Adrenal gland (tissue), 12 donors: ENCODE data around the gene TATDN2. TPM values are rescaled to one million over a fixed set of nuclear protein-coding genes. Genes with fewer than 3 reads are reported as not detected.

Source experiments
- DNase-seq, 7 donors: peaks; one replicate each; pipeline ENCODE4 v3.0.0-alpha.2; 2019 to 2020
- H3K27ac ChIP-seq, 5 donors: fragments of 200-600 bp; sonication (generic) in 4 of 5; 1 replicate in 3 of 5; 2 replicates in 2 of 5; pipeline versions ENCODE4 v1.5.1 to v1.8.0; 2016 to 2020; ENCODE audit warnings: mild to moderate bottlenecking in 1 of 5
- H3K27me3 ChIP-seq: fragments of 200-600 bp; 2 replicates; pipeline ENCODE4 v1.8.0; 2021
- H3K36me3 ChIP-seq, 2 donors: fragments of 200-600 bp; replicated peaks in 1 of 2; 1 replicate in 1 of 2; 2 replicates in 1 of 2; pipeline versions ENCODE4 v1.5.1 to v1.8.0; 2018 to 2022
- H3K4me1 ChIP-seq, 2 donors: fragments of 200-600 bp; replicated peaks in 1 of 2; 1 replicate in 1 of 2; 2 replicates in 1 of 2; pipeline versions ENCODE4 v1.5.1 to v1.8.0; 2018 to 2021
- H3K4me3 ChIP-seq, 4 donors: fragments of 200-600 bp; sonication (generic) in 3 of 4; one replicate each; pipeline ENCODE4 v1.5.1; 2016 to 2018
- H3K9me3 ChIP-seq, 3 donors: fragments of 200-600 bp; sonication (generic) in 1 of 3; replicated peaks in 1 of 3; 1 replicate in 2 of 3; 2 replicates in 1 of 3; pipeline versions ENCODE4 v1.5.1 to v1.8.0; 2016 to 2021
- CTCF ChIP-seq, 6 experiments: fragments of 450-650 bp in 4 of 6; fragments of 200-600 bp in 2 of 6; sonication (generic) in 1 of 6; IDR thresholded peaks; 1 replicate in 5 of 6; 2 replicates in 1 of 6; pipeline versions ENCODE4 v1.5.1 to v1.8.0; 2016 to 2021; ENCODE audit warnings: antibody characterized with exemption in 6 of 6, mild to moderate bottlenecking in 2 of 6, moderate library complexity in 1 of 6
- POLR2A ChIP-seq, 2 donors: fragments of 450-650 bp; IDR thresholded peaks; one replicate each; pipeline ENCODE4 v1.6.1; 2017; ENCODE audit warnings: antibody characterized with exemption in 2 of 2, mild to moderate bottlenecking in 2 of 2, moderate library complexity in 1 of 2
- WGBS, 4 donors: extraction: QIAGEN DNeasy Blood & Tissue Kit in 2 of 4; methylation state at CpG; one replicate each; pipeline versions ENCODE4 v1.1.5 to v1.1.7; 2013 to 2017; 5-methylcytosine and 5-hydroxymethylcytosine counted together
- intact Hi-C, 2 donors: fragments of 100-400 bp; cut with DNase I; formaldehyde crosslinking; loops; one replicate each; pipeline versions ENCODE4 v1.14.1 to v1.15.0; 2022 to 2023
- polyA plus RNA-seq, 3 donors: library from polyadenylated mRNA; stranded (reverse); fragments of 200-250 nt in 2 of 3; fragments of 350-450 nt in 1 of 3; fragmentation: Illumina TruSeq in 1 of 3; extraction: RNeasy Lipid Tissue Mini Kit (QIAGEN cat#74804) in 1 of 3; gene quantifications; one replicate each; pipeline ENCODE4 v1.2.3, GENCODE V29; 2013 to 2014
- total RNA-seq, 9 donors: library from RNA; depleted of rRNA in 4 of 9; stranded (reverse); fragments of >200 nt in 4 of 9; fragments of 120-200 nt in 1 of 9; fragmentation: NEBNext Ultra II Directional in 1 of 9; extraction: Animal tissue kit (Norgen Biotek cat#: 25700) in 1 of 9; gene quantifications; one replicate each; pipeline versions ENCODE4 v1.1.0 to v1.2.4, GENCODE V29; 2013 to 2023
- donor health status: healthy with polysubstance abuse.
- donor health status: Bipolar disorder and iron deficiency.
- donor health status: DM: yes; HTN: yes; CAD: no.
- donor health status: DM: no; HTN: no; CAD: no.
- donor health status: DM: no; HTN: no; CAD: no.
- donor health status: DM: yes; HTN: yes; CAD: no.

The TATDN2 gene
- total and polyA plus RNA-seq, 12 donors, result 10.0 to 34.8 (median 22.6) TPM

DNA sequence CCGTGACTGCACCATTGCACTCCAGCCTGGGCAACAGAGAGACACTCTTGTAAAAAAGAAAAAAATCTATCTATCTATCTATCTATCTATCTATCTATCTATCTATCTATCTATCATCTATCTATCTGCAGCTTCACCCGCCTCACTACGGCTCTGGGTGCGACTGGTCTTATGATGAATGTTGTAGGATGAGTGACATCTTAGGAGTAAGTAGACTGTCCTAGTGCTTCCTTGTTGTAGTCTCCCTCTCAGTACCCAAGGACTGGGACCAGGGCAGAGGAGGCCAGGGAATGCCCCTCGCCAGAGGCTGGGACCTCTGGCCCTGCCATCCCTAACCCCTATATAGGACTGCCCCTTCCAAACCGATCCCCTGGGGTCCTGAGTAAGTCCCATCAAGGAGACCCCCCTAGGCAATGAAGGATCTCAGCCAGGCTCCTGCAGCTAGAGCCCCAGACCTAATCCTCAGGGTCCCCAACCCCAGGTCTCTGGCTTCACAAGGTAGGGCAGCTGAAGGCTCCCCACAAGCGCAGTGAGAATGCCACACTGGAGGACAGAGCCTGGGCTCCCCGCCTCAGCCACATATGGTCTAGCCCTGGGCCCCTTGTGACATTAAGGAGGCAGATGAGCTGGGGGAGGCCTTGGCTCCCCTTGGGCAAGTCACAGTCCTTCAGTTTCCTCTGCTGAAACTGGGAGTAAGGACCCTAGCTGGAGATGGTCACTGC, 73.5 kb downstream of the TATDN2 start:
- H3K4me1 ChIP-seq, result peaks cover 9 to 11% of the 10 kb centered on the region in 2 donors
- H3K36me3 ChIP-seq, result peaks cover 0 to 17% of the 10 kb centered on the region in 2 donors
- no peak for TF ChIP-seq POLR2A (IDR thresholded peaks at IDR 0.05)
- no peak for TF ChIP-seq CTCF (IDR thresholded peaks at IDR 0.05)
- intact Hi-C loops, result no loop called here
- no peaks in the 10 kb centered on the region for H3K9me3 ChIP-seq
- DNase-seq, result peak in 1 of 7 donors; percentile 61
- WGBS, 4 donors, result 85 to 95% (median 91%) methylated on average over 6 to 8 of the region's 8 CpGs
- no peaks in the 10 kb centered on the region for H3K27me3 ChIP-seq
- H3K4me3 ChIP-seq, result peak overlapping the region in 1 of 4 donors; percentile 77
- H3K27ac ChIP-seq, result no peak overlapping the region

DNA sequence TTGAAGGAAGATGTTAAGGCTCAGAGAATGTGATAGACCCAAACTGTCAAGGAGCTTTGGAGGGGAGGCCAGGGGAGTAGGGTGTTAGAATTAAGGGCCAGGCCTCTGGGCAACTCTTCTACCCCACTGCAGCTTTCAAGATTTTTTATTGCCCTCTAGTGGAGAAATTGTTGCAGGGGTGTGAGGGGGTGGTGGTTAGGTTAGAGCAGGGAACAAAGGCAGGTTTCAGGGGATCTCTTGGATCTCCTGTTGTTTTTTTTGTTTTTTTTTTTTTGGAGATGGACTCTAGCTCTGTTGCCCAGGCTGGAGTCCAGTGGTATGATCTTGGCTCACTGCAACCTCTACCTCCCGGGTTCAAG, 74.1 kb downstream of the TATDN2 start:
- Histone ChIP-seq H3K27ac (no peak overlapping the region), H3K4me1 (peaks cover 9 to 11% of the 10 kb centered on the region in 2 donors), H3K27me3 (no peaks in the 10 kb centered on the region), H3K9me3 (no peaks in the 10 kb centered on the region), H3K36me3 (peaks cover 0 to 12% of the 10 kb centered on the region in 2 donors), H3K4me3 (no peak overlapping the region)
- WGBS, 4 donors, result 82 to 100% (median 91%) methylated on average over 1 of the region's 1 CpG
- TF ChIP-seq POLR2A (IDR thresholded peaks at IDR 0.05) (no peak), CTCF (IDR thresholded peaks at IDR 0.05) (peak in 1 of 6 experiments; percentile 17)
- intact Hi-C loops, result no loop called here
- no peak for DNase-seq

DNA sequence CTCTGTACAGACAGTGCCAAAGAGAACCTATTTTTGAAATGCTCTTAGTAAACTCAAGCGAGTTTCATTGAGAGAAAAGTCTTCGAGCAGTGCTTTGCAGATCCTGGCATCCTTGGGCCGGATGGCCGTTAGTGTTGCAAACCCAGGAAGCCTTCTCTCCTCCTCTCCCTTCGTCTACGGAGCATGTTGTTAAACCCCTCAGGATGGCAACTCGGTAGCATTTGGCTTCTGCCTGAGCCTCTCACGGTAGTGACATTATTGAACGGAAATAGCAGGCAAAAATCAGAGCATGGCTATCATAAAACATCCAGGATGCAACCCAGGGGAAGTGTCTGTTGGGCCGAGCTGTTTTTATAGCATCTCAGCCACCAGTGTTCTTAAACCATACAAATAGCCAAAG, 79.3 kb downstream of the TATDN2 start:
- no peak for DNase-seq
- Histone ChIP-seq H3K36me3 (no peaks in the 10 kb centered on the region), H3K27me3 (no peaks in the 10 kb centered on the region), H3K4me3 (no peak overlapping the region), H3K27ac (no peak overlapping the region), H3K9me3 (no peaks in the 10 kb centered on the region), H3K4me1 (no peaks in the 10 kb centered on the region)
- TF ChIP-seq CTCF (IDR thresholded peaks at IDR 0.05) (no peak), POLR2A (IDR thresholded peaks at IDR 0.05) (no peak)
- intact Hi-C loops, result no loop called here
- 68 to 73% (median 70%) methylated on average over 10 of the region's 10 CpGs for WGBS, 4 donors

DNA sequence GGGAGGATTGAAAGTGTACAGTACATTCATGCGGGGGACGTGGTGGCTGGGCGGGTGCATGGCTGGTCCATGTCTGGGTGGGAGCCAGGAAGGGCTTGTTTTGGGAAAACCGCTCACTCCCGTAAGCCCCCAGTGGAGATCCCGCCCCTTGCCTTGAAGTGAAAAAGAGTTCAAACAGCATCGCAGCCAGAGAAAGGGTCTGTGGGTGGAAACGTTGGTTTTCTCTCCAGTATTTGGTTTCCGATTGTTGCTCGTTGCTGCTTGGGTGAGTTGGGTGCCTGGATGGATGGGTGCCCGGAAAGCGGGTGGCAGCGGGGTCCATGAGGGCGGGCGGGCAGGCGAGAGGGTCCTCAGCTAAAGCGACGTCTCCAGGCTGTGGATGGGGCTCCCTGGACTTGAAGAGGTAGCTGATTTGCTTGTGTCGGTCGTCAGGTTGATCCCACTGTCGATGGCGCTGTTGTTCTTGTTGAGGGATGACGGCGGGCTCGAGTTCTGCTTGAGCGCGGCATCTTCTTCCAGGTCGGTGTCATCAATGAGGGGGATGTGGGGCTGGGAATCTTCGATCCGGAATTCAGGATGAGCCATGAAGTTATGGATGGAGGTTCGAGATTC, 80.3 kb downstream of the TATDN2 start:
- TF ChIP-seq POLR2A (IDR thresholded peaks at IDR 0.05) (no peak), CTCF (IDR thresholded peaks at IDR 0.05) (no peak)
- DNase-seq, result no peak
- no peaks in the 10 kb centered on the region for H3K9me3 ChIP-seq
- no peak overlapping the region for H3K4me3 ChIP-seq
- 58 to 71% (median 63%) methylated on average over 31 of the region's 31 CpGs for WGBS, 4 donors
- no peak overlapping the region for H3K27ac ChIP-seq
- no peaks in the 10 kb centered on the region for H3K27me3 ChIP-seq
- intact Hi-C loops, result no loop called here
- no peaks in the 10 kb centered on the region for H3K36me3 ChIP-seq
- no peaks in the 10 kb centered on the region for H3K4me1 ChIP-seq
